Astrocyte (in vitro differentiated cells and primary cell): ENCODE measurements around the gene GLYAT.

Experiments used
- CTCF ChIP-seq: IDR thresholded peaks from 2 replicates; pipeline ENCODE4 v1.5.1; 2011; ENCODE audit warnings: low read depth, mild to moderate bottlenecking, inconsistent platforms, low read length, moderate library complexity; ENCODE audit not compliant: insufficient read depth
- EZH2 ChIP-seq: IDR thresholded peaks from 2 replicates; pipeline ENCODE4 v1.6.1; 2012; ENCODE audit warnings: mild to moderate bottlenecking, low read length, inconsistent platforms; ENCODE audit not compliant: insufficient read depth

GRCh38 chr11:58774164-58774593 is 42.4 kb upstream of the GLYAT start:
- no peak for TF ChIP-seq CTCF
- TF ChIP-seq EZH2 = no peak
